Upper lobe of right lung (tissue), 1 donor: ENCODE measurements around the gene ASCC2. TPM values are rescaled to one million over a fixed set of nuclear protein-coding genes. Genes with fewer than 3 reads are reported as not detected.
"Not testable (repeated sequence)": the region's sequence is repeated elsewhere in the genome, so short reads cannot be mapped to it uniquely, and the experiment has no call there.

Source experiments
- ATAC-seq: fragments of 200-7000 bp; cut with Tn5 transposase; one replicate; pipeline ENCODE4 v1.9.1; 2020; ENCODE audit warnings: mild to moderate bottlenecking, moderate library complexity
- DNase-seq: peaks from one replicate; pipeline ENCODE4 v3.0.0-alpha.2; 2020
- H3K27ac ChIP-seq: fragments of 200-600 bp; one replicate; pipeline ENCODE4 v1.8.0; 2022
- H3K27me3 ChIP-seq: fragments of 200-600 bp; one replicate; pipeline ENCODE4 v1.8.0; 2022; ENCODE audit warnings: mild to moderate bottlenecking
- H3K36me3 ChIP-seq: fragments of 200-600 bp; one replicate; pipeline ENCODE4 v1.8.0; 2022
- H3K4me1 ChIP-seq: fragments of 200-600 bp; one replicate; pipeline ENCODE4 v1.8.0; 2022
- H3K4me3 ChIP-seq: fragments of 200-600 bp; one replicate; pipeline ENCODE4 v1.8.0; 2022; ENCODE audit warnings: mild to moderate bottlenecking
- H3K9me3 ChIP-seq: fragments of 200-600 bp; one replicate; pipeline ENCODE4 v1.8.0; 2022
- intact Hi-C: fragments of 100-400 bp; cut with DNase I; formaldehyde crosslinking; loops from one replicate; pipeline ENCODE4 v1.11.0; 2022
- total RNA-seq: library from RNA; stranded (reverse); fragmentation: NEBNext Ultra II Directional; extraction: Animal tissue kit (Norgen Biotek cat#: 25700); gene quantifications from one replicate; pipeline ENCODE4 v1.2.1, GENCODE V29; 2021
- TF ChIP-seq, protein P1 (sequence below): fragments of 200-600 bp; IDR thresholded peaks from one replicate; pipeline ENCODE4 v1.8.0; 2022; ENCODE audit warnings: antibody characterized with exemption
- donor health status: DM: no; HTN: yes; CAD: no; lungs with severe emphysema.

ASCC2 gene
- total RNA-seq, 1 donor from 2014 or later, result 54.6 TPM

GRCh38 chr22:29838599-29838956 lies 504 bp upstream of the ASCC2 start:
- no peaks in the 10 kb centered on the region for H3K9me3 ChIP-seq
- DNase-seq (no peak), ATAC-seq (no peak)
- intact Hi-C loops, result no loop called here
- peak overlapping the region; percentile 89 for H3K27ac ChIP-seq
- H3K27me3 ChIP-seq, result no peaks in the 10 kb centered on the region
- TF ChIP-seq, protein P1, sequence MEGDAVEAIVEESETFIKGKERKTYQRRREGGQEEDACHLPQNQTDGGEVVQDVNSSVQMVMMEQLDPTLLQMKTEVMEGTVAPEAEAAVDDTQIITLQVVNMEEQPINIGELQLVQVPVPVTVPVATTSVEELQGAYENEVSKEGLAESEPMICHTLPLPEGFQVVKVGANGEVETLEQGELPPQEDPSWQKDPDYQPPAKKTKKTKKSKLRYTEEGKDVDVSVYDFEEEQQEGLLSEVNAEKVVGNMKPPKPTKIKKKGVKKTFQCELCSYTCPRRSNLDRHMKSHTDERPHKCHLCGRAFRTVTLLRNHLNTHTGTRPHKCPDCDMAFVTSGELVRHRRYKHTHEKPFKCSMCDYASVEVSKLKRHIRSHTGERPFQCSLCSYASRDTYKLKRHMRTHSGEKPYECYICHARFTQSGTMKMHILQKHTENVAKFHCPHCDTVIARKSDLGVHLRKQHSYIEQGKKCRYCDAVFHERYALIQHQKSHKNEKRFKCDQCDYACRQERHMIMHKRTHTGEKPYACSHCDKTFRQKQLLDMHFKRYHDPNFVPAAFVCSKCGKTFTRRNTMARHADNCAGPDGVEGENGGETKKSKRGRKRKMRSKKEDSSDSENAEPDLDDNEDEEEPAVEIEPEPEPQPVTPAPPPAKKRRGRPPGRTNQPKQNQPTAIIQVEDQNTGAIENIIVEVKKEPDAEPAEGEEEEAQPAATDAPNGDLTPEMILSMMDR, result no peak
- H3K4me3 ChIP-seq, result peak overlapping the region; percentile 98
- H3K4me1 ChIP-seq, result peaks cover 15% of the 10 kb centered on the region
- peaks cover 11% of the 10 kb centered on the region for H3K36me3 ChIP-seq

DNA sequence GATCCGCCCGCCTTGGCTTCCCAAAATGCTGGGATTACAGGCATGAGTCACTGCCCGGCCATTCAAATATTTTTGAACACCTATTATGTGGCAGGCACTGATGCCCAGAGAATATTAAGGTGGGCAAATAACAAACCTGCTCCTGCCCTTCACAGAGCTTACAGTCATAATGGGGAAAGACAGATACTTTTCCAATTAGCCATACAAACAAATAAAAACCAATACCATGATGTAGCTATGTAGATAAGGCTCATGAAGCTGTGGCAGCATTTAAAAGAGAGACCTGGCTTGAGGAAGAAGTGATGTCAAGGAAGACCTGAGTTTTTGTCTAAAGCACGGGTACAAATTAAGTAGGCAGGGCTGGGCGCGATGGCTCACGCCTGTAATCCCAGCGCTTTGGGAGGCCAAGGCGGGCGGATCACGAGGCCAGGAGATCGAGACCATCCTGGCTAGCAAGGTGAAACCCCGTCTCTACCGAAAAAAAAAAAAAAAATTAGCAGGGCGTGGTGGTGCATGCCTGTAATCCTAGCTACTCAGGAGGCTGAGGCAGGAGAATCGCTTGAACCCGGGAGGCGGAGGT lies 1.2 kb downstream of the ASCC2 start:
- H3K9me3 ChIP-seq, H3K27ac ChIP-seq, ATAC-seq, DNase-seq, H3K27me3 ChIP-seq, intact Hi-C loops: not testable (repeated sequence)
- Histone ChIP-seq H3K4me1 (peaks cover 15% of the 10 kb centered on the region), H3K4me3 (peak overlapping the region; percentile 98), H3K36me3 (peaks cover 28% of the 10 kb centered on the region)

GRCh38 chr22:29834046-29834445 lies 4.0 kb downstream of the ASCC2 start:
- Histone ChIP-seq H3K9me3 (no peaks in the 10 kb centered on the region), H3K4me1 (peaks cover 18% of the 10 kb centered on the region), H3K4me3 (no peak overlapping the region), H3K27me3 (no peaks in the 10 kb centered on the region), H3K27ac (no peak overlapping the region), H3K36me3 (peaks cover 54% of the 10 kb centered on the region)
- TF ChIP-seq, protein P1, result no peak
- ATAC-seq, result no peak
- no peak for DNase-seq
- intact Hi-C loops, result no loop called here

DNA sequence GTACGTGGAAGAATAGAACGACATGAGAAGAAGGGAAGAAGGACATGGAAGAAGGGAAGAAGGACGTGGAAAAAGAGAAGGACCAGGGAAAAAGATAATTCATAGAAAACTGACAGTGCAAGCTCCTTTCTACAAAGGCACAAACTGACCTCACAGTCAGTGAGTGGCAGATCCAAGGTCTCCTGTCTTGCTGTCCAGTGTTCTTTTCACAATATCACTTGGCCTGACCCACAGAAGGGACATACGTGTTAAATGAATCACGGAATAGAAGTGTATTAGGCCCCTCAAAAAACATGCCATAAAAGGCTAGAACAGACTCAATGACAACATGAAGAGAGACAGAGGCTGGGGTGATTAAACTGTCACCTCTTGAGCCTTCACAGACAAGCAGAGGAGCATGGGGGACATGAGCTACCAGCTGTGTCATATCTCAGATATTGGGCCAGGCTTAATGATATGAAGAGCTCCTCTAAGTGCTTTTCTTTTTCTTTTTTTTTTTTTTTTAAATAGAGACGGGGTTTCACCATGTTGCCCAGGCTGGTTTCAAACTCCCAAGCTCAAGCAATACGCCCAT lies 4.6 kb downstream of the ASCC2 start:
- no peaks in the 10 kb centered on the region for H3K9me3 ChIP-seq
- H3K36me3 ChIP-seq, result peaks cover 58% of the 10 kb centered on the region
- intact Hi-C loops, result no loop called here
- peaks cover 15% of the 10 kb centered on the region for H3K4me1 ChIP-seq
- DNase-seq (no peak), ATAC-seq (no peak)
- TF ChIP-seq, protein P1, result no peak
- no peak overlapping the region for H3K27ac ChIP-seq
- no peak overlapping the region for H3K4me3 ChIP-seq
- no peaks in the 10 kb centered on the region for H3K27me3 ChIP-seq

- intact Hi-C loops, result no loop called here
- H3K27me3 ChIP-seq, result no peaks in the 10 kb centered on the region
- TF ChIP-seq, protein P1, result no peak
- peaks cover 8% of the 10 kb centered on the region for H3K4me1 ChIP-seq
- ATAC-seq (no peak), DNase-seq (no peak)
- no peaks in the 10 kb centered on the region for H3K9me3 ChIP-seq
- no peak overlapping the region for H3K27ac ChIP-seq
- peaks cover 62% of the 10 kb centered on the region for H3K36me3 ChIP-seq
- no peak overlapping the region for H3K4me3 ChIP-seq
Measured at GRCh38 chr22:29831958-29832357, 6.1 kb downstream of the ASCC2 start.

DNA sequence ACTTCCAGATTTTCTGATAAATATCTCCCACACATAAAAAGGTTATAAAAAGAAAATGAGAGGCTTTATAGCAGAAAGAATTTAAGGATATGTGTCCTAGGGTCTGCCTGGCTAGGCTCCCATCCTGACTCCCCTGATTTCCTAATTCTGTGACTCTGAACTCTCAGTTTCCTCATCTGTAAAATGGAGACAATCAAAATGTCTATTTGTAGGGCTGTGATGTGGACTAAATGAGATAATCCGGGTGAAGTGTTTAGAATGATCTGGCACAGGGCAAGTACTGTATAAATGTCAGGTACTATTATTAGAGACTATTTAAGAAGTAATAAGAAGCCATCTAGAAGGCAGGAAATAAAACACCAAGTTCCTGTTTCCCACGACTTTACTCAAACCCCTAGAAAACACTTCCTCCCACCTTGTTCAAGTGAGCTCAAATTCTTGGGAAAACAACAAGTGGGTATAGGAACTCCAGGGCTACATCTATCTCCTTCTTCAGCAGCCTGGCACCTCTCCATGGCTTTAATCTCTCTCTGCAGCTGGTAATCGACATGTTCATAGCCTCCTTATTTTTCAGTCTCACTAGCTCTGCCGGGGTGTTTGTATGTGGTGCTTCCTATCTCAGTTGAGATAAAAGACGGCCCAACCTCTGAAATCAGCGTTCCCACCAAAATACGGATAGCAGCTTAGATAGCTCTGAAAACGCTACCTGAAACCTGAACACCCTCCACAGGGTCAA lies 6.7 kb downstream of the ASCC2 start:
- Histone ChIP-seq H3K27me3 (no peaks in the 10 kb centered on the region), H3K4me3 (no peak overlapping the region), H3K36me3 (peaks cover 63% of the 10 kb centered on the region), H3K27ac (no peak overlapping the region), H3K4me1 (peaks cover 3% of the 10 kb centered on the region), H3K9me3 (no peaks in the 10 kb centered on the region)
- ATAC-seq, result no peak
- TF ChIP-seq, protein P1, result no peak
- intact Hi-C loops, result no loop called here
- no peak for DNase-seq
